ENCODE data around the gene SCRT2.
A peak's percentile ranks its signal among the peaks of the same experiment; 100 is the strongest.
"Not testable (repeated sequence)": the region's sequence is repeated elsewhere in the genome, so short reads cannot be mapped to it uniquely, and the experiment has no call there.

Gene SCRT2

DNA sequence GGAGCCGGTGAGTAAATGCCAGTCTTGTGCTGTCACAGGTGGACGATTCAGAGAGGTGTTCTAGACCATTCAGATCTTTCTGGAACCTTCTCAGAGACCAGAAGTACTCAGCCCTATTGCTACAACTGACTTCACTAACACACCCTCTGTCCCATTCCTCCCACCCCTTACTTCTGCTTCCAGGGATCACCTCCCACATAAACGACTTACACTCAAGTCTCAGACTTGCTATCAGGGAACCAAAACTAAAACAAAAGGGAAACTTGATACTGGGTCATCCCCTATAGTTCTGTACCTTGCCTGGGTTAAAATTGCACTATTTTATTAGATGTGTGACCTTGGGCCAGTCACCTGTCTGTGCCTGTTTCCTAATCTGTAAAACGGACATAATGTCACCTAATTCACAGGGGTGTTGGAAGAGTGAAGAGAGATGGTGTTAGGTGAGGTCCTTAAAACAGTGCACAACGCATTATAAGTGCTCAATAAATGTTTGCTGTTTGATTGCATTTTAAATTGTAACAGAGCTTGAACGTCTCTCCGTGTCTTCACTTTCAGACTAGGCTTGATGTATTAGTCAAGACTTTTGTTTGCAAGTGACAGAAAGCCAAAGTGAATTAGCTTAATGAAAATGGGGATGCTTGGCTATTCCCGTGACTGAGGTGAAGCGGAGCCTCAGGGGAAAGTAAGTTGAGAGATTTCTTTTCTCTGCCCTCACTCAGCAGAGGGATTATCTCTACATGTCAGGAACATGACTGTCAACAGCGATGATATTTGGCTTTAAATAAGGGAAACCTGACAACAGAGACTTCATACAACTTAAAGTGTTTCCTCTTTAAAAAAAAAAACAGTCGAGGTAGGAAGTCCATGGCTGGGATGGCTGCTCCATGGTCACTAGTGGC lies 19.6 kb downstream of the SCRT2 start:
- DNase-seq (ENCODE audit: extremely low spot score, insufficient read length, low read depth) (no peak), FAIRE-seq (no peak)

DNA sequence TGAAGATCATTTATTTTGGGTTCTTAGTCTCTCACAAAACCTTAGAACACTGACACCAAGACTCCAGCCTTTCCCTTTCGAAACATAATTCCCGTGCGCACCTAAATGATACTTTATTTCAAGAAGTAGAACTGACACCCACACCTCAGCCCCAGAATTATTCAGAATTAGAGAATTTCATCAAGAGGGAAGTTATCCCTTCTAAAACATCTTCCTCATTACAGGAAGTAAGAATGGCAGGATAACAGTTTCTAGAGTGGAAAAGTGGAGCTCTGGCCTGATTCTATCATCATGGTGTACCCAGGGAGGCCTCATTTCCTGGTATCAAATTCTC lies 21.2 kb downstream of the SCRT2 start:
- FAIRE-seq (no peak), DNase-seq (ENCODE audit: extremely low spot score, insufficient read length, low read depth) (no peak)

- DNase-seq (ENCODE audit: extremely low spot score, insufficient read length, low read depth), result no peak
- FAIRE-seq, result no peak
Observed at GRCh38 chr20:653590-654416, 21.8 kb downstream of the SCRT2 start.

DNA sequence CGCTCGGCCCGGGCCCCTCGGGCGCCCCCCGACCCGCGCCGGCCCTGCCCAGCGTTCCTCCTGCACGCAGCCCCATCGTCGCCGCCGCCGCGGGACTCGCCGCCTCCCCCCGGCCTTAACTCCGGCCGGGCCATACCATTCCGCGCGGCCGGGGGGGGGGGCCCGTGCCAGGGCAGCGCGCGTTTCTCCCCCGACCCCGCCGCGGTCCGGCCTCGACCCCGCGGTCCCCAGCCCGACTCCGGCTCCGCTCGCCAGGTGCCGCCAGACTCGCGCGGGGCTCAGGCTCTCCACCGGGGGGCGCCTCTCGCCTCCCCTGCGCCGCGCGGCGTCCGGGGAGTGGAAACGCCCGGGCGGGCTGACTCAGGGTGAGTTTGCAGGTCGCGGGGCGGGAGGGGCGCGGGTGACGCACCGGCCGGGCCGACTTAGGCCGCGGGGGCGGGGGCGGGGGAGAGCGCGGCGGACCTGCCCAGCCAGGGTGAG lies 22.5 kb downstream of the SCRT2 start, which contains the start of gene SRXN1:
SRXN1 (minus strand) TSS at position 91 of the 480 bp plus-strand sequence; CDS start at position 76, 15 bp downstream.
- DNase-seq (ENCODE audit: extremely low spot score, insufficient read length, low read depth), result peak; percentile 87
- FAIRE-seq, result peak; percentile 42

DNA sequence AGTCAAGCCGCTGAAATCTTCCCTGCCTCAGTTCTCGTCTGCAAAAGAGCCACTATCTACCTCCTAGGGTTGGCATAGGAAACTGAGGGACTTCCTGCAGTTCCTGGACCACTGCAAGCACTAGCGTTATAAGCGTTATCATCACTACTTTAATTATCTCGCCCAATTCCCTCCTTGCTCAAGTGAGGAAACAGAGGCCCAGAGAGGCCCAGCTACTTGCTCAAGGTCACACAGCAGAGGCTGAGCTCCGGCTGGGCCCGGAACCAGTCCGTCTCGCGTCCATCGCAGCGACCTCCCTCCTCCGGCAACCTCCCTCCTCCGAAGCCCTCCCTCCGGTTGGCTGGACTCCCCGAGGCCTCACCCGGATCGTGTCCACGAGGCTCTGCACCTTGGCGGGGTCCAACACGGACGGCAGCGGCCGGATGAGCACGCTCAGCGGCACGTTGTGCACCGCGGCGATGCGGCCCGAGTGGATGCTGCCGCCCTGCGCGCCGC lies 22.9 kb downstream of the SCRT2 start:
- no peak for FAIRE-seq
- no peak for DNase-seq (ENCODE audit: extremely low spot score, insufficient read length, low read depth)

DNA sequence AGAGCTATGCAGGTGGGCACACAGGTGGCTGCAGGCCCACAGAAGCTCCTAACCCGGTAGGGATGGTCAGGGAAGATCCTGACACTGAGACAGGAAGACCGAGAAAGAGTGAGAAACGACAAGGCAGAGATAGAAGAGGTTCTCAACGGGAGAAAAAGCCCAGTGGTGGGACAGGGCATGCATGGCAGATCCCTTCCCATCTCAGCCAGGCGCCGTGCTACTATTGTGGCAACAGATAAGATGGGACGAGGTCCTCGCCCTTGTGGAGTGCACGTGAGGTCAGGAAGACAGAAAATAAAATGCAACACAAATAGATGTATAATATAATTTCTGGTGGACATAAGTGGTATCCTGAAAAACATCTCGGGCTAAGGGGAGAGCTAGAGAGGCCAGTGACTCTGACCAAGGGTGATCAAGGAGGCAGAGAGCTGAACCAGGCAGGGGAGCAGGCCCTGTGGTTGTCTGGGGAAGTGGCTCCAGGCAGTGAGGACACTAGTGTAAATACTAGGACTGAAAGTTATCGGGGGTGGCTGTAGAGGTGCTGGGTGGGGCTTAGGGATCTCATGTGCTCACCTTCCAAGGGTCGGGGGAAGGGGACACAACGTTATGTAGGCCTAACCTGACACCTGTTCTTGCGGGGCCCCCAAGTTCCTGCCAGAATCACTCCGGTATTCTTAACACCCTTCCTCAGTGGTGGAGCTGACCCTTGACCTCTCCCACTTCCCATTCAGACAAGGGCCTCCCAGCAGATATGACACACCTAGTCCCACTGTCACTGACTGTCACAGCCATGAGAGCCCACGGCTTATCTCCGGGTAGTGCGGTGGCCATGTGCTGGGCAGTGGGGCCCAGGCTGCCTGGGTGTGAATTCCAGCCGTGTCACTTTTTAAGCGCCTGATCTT lies 23.6 kb downstream of the SCRT2 start:
- DNase-seq (ENCODE audit: extremely low spot score, insufficient read length, low read depth) (no peak), FAIRE-seq (no peak)

GRCh38 chr20:650954-651353 lies 24.6 kb downstream of the SCRT2 start:
- DNase-seq (ENCODE audit: extremely low spot score, insufficient read length, low read depth) (no peak), FAIRE-seq (no peak)

- no peak for DNase-seq (ENCODE audit: extremely low spot score, insufficient read length, low read depth)
- FAIRE-seq, result no peak
Observed at GRCh38 chr20:650281-650680, 25.3 kb downstream of the SCRT2 start.

GRCh38 chr20:647479-648019 lies 28.1 kb downstream of the SCRT2 start:
- FAIRE-seq (no peak), DNase-seq (ENCODE audit: extremely low spot score, insufficient read length, low read depth) (no peak)

DNA sequence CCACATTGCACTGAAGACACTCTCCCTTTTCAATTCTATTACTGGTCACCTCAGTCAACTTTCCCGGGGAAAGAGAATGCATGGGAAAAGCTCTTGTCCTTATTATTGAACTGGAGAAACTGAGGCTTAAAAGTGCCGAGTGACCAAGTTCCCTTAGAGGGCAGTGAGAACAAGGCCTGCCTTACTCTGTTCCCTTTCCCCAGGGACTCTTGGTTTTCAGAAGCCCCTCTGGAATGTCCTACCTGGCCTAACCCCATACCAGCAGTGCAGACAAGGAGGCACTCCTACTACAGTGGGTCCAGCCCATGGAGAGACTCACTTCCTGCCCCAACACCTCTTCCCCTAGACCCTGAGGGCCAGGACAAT lies 28.8 kb downstream of the SCRT2 start:
- FAIRE-seq (no peak), DNase-seq (ENCODE audit: extremely low spot score, insufficient read length, low read depth) (no peak)

- FAIRE-seq, result no peak
Observed at GRCh38 chr20:646107-646867, 29.3 kb downstream of the SCRT2 start.

GRCh38 chr20:645318-646106 lies 30.1 kb downstream of the SCRT2 start:
- DNase-seq (ENCODE audit: extremely low spot score, insufficient read length, low read depth) (peak; percentile 79), FAIRE-seq (peak; percentile 85)

More at GRCh38 chr20:646107-646867, 29.3 kb downstream of the SCRT2 start:
- DNase-seq (ENCODE audit: extremely low spot score, insufficient read length, low read depth), result no peak

DNA sequence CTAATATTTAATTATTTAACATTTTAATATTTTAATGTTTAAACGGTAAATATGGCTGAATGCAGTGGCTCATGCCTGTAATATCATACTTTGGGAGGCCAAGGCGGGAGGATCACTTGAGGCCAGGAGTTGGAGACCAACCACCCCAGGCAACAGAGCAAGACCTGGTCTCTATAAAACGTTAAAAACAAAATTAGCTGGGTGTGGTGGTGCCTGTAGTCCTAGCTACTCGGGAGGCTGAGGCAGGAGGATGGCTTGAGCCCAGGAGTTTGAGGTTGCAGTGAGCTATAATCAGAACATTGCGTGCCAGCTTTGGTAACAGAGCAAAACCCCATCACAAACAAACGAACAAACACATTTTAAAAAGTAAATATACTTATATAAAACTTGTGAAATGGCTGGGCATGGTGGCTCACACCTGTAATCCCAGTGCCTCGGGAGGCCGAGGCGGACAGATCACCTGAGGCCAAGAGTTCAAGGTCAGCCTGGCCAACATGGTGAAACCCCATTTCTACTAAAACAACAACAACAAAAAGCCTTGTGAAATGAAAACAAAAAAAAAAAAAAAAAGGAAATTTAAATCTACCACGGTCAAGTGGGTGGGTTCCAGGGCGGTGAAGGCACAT lies 30.8 kb downstream of the SCRT2 start:
- DNase-seq (ENCODE audit: extremely low spot score, insufficient read length, low read depth), result no peak
- no peak for FAIRE-seq

DNA sequence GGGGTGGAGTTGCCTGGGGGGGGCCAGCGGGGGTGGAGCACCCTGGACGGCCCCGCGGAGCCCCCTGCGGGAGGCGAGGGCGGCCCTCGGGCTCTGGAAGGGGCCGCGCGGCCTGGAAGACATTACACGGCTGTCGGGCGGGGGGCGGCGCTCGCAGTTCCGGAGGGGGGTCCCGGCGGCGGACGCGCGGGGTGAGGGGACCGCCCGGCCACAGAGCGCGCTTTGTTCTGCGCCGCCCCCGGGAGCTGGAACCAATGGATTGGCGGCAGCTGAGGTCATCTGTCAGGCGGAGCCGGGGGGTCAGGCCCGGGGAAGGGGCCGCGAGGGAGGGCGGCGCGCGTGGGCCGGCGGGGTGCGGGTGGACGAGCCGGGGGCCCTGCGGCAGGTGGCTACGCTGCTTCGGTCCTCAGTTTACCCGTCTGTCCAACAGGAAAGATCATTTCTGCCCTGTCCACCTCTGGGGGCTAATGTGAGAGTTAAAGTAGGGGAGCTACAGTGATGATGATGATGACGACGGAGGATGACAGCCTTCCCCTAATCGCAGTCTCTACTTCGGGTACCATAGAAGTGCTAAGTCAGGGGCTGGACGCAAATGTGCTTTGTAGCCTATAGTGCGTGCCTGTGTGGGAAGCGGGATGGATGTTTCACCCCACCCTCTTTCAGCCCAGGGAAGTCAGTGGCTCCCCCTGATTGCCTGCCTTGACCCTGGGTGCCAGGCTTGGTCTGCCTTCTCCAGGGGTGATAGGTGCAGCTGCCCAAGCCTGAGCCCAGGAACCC lies 33.0 kb downstream of the SCRT2 start:
- DNase-seq (ENCODE audit: extremely low spot score, insufficient read length, low read depth) (no peak), FAIRE-seq (no peak)

DNA sequence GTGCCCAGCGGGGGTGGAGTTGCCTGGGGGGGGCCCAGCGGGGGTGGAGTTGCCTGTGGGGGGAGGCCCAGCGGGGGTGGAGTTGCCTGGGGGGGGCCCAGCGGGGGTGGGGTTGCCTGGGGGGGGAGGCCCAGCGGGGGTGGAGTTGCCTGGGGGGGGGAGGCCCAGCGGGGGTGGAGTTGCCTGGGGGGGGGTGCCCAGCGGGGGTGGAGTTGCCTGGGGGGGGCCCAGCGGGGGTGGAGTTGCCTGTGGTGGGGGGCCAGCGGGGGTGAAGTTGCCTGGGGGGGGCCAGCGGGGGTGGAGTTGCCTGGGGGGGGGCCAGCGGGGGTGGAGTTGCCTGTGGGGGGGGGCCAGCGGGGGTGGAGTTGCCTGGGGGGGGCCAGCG lies 33.6 kb downstream of the SCRT2 start:
- FAIRE-seq, result not testable (repeated sequence)

GRCh38 chr20:641516-641875 lies 34.1 kb downstream of the SCRT2 start:
- FAIRE-seq, result no peak

More for the DNA sequence above, 33.6 kb downstream of the SCRT2 start:
- not testable (repeated sequence) for DNase-seq (ENCODE audit: extremely low spot score, insufficient read length, low read depth)

More at GRCh38 chr20:641516-641875, 34.1 kb downstream of the SCRT2 start:
- DNase-seq (ENCODE audit: extremely low spot score, insufficient read length, low read depth), result no peak

Data from GM18507 (cell line).